Thyroid gland (tissue), 4 donors: ENCODE measurements around the gene KIT.

Source experiments
- CTCF ChIP-seq, 6 experiments: fragments of 200-600 bp in 3 of 6; fragments of 450-650 bp in 3 of 6; sonication (generic) in 3 of 6; IDR thresholded peaks; one replicate each; pipeline ENCODE4 v1.5.1; 2016 to 2019; ENCODE audit warnings: antibody characterized with exemption in 6 of 6, mild to moderate bottlenecking in 2 of 6, inconsistent platforms in 1 of 6, moderate library complexity in 1 of 6
- POLR2A ChIP-seq, 2 donors: fragments of 450-650 bp; IDR thresholded peaks; one replicate each; pipeline ENCODE4 v1.6.1; 2017; ENCODE audit warnings: antibody characterized with exemption in 2 of 2, mild to moderate bottlenecking in 2 of 2, moderate library complexity in 1 of 2

- TF ChIP-seq POLR2A (IDR thresholded peaks at IDR 0.05) (no peak), CTCF (IDR thresholded peaks at IDR 0.05) (no peak)
These were observed 19.7 kb downstream of the KIT start for GRCh38 chr4:54677416-54677815.
